PC-9 (cell line): ENCODE results near the gene RPTOR.

Experiments used
- CTCF ChIP-seq: fragments of 200-600 bp; sonication (generic); conservative IDR thresholded peaks from 2 replicates; pipeline ENCODE4 v1.6.1; 2017; ENCODE audit warnings: mixed run types, antibody characterized with exemption, mild to moderate bottlenecking, moderate library complexity
- EZH2 ChIP-seq: fragments of 200-600 bp; sonication (generic); IDR thresholded peaks from 2 replicates; pipeline ENCODE4 v1.8.0; 2017; ENCODE audit warnings: antibody characterized with exemption, low read depth

- TF ChIP-seq CTCF = no peak
- no peak for TF ChIP-seq EZH2
Measured at GRCh38 chr17:80604009-80604669, 59.5 kb downstream of the RPTOR start.
